Fibroblast of villous mesenchyme (primary cell): ENCODE results near the gene GH2. TPM values are rescaled to one million over a fixed set of nuclear protein-coding genes. Genes with fewer than 3 reads are reported as not detected.
A peak's percentile ranks its signal among the peaks of the same experiment; 100 is the strongest.

Experiments used
- DNase-seq: peaks from one replicate; pipeline ENCODE4 v3.0.0-alpha.2; 2010; ENCODE audit warnings: low read depth
- H3K4me3 ChIP-seq: 2 replicates; pipeline ENCODE4 v1.5.1; 2011; ENCODE audit warnings: low read depth, mild to moderate bottlenecking, low read length
- total RNA-seq: library from RNA; depleted of rRNA; stranded (reverse); fragments of >200 nt; gene quantifications from 2 replicates; pipeline ENCODE4 v1.2.3, GENCODE V29; 2012
- TF ChIP-seq, protein P1 (sequence below): IDR thresholded peaks from 2 replicates; pipeline ENCODE4 v1.5.1; 2012; ENCODE audit warnings: low read depth, mild to moderate bottlenecking, low read length; ENCODE audit not compliant: insufficient read depth

GH2 gene
- total RNA-seq, 1 donor = not detected

DNA sequence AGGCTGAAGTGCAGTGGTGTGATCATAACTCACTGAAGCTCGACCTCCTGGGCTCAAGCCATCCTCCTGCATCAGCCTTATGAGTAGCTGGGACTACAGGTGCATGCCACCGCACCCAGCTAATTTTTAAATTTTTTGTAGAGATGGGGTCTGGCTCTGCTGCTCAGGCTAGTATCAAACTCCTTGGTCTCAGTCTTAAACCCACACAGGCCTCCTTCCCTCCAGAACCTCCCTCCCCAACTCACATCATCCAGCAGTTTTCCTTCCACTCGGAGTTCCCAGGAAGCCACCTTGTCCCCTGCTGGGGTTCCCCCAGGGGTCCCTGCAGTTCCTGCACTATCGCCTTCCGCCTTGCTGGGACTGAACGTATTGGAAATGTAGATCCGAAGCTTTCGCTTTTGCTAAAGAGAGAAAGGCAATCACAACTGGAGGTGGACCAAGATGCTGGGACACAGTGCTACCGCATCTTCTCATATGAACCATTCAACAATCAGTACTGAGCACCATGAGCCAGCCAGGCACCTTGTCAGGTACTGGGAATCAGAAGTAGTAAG is 46.5 kb downstream of the GH2 start:
- H3K4me3 ChIP-seq = no peak overlapping the region
- DNase-seq = no peak
- TF ChIP-seq, protein P1, sequence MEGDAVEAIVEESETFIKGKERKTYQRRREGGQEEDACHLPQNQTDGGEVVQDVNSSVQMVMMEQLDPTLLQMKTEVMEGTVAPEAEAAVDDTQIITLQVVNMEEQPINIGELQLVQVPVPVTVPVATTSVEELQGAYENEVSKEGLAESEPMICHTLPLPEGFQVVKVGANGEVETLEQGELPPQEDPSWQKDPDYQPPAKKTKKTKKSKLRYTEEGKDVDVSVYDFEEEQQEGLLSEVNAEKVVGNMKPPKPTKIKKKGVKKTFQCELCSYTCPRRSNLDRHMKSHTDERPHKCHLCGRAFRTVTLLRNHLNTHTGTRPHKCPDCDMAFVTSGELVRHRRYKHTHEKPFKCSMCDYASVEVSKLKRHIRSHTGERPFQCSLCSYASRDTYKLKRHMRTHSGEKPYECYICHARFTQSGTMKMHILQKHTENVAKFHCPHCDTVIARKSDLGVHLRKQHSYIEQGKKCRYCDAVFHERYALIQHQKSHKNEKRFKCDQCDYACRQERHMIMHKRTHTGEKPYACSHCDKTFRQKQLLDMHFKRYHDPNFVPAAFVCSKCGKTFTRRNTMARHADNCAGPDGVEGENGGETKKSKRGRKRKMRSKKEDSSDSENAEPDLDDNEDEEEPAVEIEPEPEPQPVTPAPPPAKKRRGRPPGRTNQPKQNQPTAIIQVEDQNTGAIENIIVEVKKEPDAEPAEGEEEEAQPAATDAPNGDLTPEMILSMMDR = no peak

GRCh38 chr17:63834431-63835166 is 47.1 kb downstream of the GH2 start:
- TF ChIP-seq, protein P1 = peak; percentile 57
- no peak overlapping the region for H3K4me3 ChIP-seq
- peak; percentile 71 for DNase-seq

DNA sequence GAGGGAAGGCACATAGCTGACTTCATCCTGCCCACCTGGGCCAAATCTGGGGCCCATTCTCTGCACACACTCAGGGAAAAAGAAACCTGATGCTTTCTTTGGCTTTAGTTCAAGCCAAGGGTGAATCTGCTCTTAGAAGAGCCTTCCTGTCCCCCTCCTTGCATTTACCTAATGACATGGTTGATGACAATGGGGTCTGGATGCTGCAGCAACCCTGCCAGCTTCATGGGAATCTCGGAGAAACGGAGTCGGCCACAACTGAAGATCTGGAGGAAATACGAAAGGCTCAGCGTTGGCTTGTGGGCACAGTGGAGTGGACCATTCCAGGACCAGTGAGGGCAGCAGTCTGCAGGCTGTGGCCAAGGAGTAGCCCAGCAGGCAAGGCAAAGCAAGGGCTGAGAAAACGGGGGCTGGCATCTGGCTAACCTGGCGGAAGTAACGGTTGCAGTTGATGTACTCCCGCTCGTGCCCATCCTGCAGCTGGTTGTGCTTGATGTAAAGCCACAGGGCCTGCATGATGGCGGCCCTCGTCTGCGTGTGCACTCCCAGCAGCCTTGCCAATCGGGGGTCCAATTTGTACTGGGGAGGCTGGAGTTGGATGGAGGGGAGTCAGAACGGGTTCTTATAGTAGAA is 47.9 kb downstream of the GH2 start:
- no peak for DNase-seq
- H3K4me3 ChIP-seq = no peak overlapping the region
- TF ChIP-seq, protein P1 = no peak

- TF ChIP-seq, protein P1 = no peak
- no peak overlapping the region for H3K4me3 ChIP-seq
- DNase-seq = no peak
Observed at GRCh38 chr17:63833026-63833740, 48.6 kb downstream of the GH2 start.

GRCh38 chr17:63832455-63832854 is 49.3 kb downstream of the GH2 start:
- TF ChIP-seq, protein P1 = no peak
- H3K4me3 ChIP-seq = no peak overlapping the region
- no peak for DNase-seq

DNA sequence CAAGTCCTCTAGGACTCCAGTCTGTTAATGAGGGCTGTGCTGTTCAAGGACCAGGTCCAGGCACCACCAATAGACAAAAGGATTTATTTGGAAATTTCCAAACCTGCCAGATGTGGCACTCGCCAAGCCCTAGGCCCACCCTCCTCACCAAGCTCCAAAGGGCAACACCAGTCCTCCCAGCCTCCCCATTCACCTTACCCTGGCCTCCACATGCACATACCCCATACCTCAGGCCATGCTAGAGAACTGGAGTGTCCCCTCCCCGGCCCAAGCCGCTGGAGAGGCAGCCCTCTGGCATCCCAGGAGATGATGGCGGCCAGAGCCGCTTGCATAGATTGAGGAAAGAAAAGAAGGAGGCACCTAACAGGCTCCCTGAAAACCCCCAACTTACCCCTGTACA is 49.7 kb downstream of the GH2 start:
- no peak overlapping the region for H3K4me3 ChIP-seq
- TF ChIP-seq, protein P1 = no peak
- DNase-seq = no peak
